Heart left ventricle (tissue), 16 donors: Measurements from ENCODE around the gene TMEM269. TPM values are rescaled to one million over a fixed set of nuclear protein-coding genes. Genes with fewer than 3 reads are reported as not detected.

Experiments
- ATAC-seq, 4 donors: fragments of 200-7000 bp; cut with Tn5 transposase; one replicate each; pipeline ENCODE4 v1.9.1; 2020 to 2022; ENCODE audit warnings: moderate library complexity in 4 of 4, mild to moderate bottlenecking in 3 of 4, moderate number of reproducible peaks in 1 of 4
- DNase-seq, 5 donors: peaks; one replicate each; pipeline ENCODE4 v3.0.0-alpha.2; 2020
- H3K27ac ChIP-seq, 12 donors: fragments of 200-600 bp; sonication (generic) in 4 of 12; one replicate each; pipeline versions ENCODE4 v1.5.0 to v1.8.0; 2016 to 2022; ENCODE audit warnings: mild to moderate bottlenecking in 2 of 12
- H3K27me3 ChIP-seq, 9 donors: fragments of 200-600 bp; sonication (generic) in 2 of 9; one replicate each; pipeline versions ENCODE4 v1.5.1 to v1.8.0; 2016 to 2022; ENCODE audit warnings: mild to moderate bottlenecking in 3 of 9
- H3K36me3 ChIP-seq, 9 donors: fragments of 200-600 bp; sonication (generic) in 2 of 9; one replicate each; pipeline versions ENCODE4 v1.5.0 to v1.8.0; 2018 to 2022; ENCODE audit warnings: mild to moderate bottlenecking in 2 of 9
- H3K4me1 ChIP-seq, 12 donors: fragments of 200-600 bp; sonication (generic) in 4 of 12; one replicate each; pipeline versions ENCODE4 v1.5.0 to v1.8.0; 2016 to 2022; ENCODE audit warnings: mild to moderate bottlenecking in 3 of 12
- H3K4me3 ChIP-seq, 12 donors: fragments of 200-600 bp; sonication (generic) in 4 of 12; one replicate each; pipeline versions ENCODE4 v1.5.0 to v1.8.0; 2017 to 2022; ENCODE audit warnings: mild to moderate bottlenecking in 9 of 12, moderate library complexity in 4 of 12
- H3K9me3 ChIP-seq, 12 donors: fragments of 200-600 bp; sonication (generic) in 4 of 12; one replicate each; pipeline versions ENCODE4 v1.5.0 to v1.8.0; 2016 to 2022; ENCODE audit warnings: mild to moderate bottlenecking in 1 of 12
- CTCF ChIP-seq, 12 donors: fragments of 200-600 bp; sonication (generic) in 4 of 12; IDR thresholded peaks; one replicate each; pipeline versions ENCODE4 v1.5.0 to v1.8.0; 2018 to 2022; ENCODE audit warnings: antibody characterized with exemption in 12 of 12, mild to moderate bottlenecking in 5 of 12
- POLR2A ChIP-seq, 2 donors: fragments of 450-650 bp; IDR thresholded peaks; one replicate each; pipeline ENCODE4 v1.6.1; 2017; ENCODE audit warnings: antibody characterized with exemption in 2 of 2, mild to moderate bottlenecking in 2 of 2, moderate library complexity in 2 of 2
- WGBS, 4 donors: extraction: QIAGEN DNeasy Blood & Tissue Kit in 2 of 4; methylation state at CpG; one replicate each; pipeline versions ENCODE4 v1.1.5 to v1.1.7; 2013 to 2018; 5-methylcytosine and 5-hydroxymethylcytosine counted together
- intact Hi-C, 10 donors: fragments of 100-400 bp; cut with DNase I; formaldehyde crosslinking; loops; one replicate each; pipeline versions ENCODE4 v1.11.1 to v1.14.2; 2022
- polyA plus RNA-seq, 2 donors: library from polyadenylated mRNA; stranded (reverse); fragments of 200-250 nt; gene quantifications; one replicate each; pipeline ENCODE4 v1.2.3, GENCODE V29; 2013
- total RNA-seq, 9 donors: library from RNA; depleted of rRNA in 2 of 9; stranded (reverse); fragments of >200 nt in 2 of 9; fragmentation: NEBNext Ultra II Directional in 3 of 9; extraction: Animal tissue kit (Norgen Biotek cat#: 25700) in 3 of 9; gene quantifications; one replicate each; pipeline versions ENCODE4 v1.1.0 to v1.2.4, GENCODE V29; 2016 to 2023
- donor health status: ischemic (EF 13 %, LVEDD 7.1; RV severe dilation, severe dysfunction).
- donor health status: healthy with polysubstance abuse.
- donor health status: DM: no; HTN: yes; CAD: no.
- donor health status: DM: no; HTN: no; CAD: no.
- donor health status: ischemic (EF 25% LVEDD 6.9; RV normal size, moderate dysfunction).
- donor health status: ischemic (EF 25% LVEDD 5.7; RV mildly dilated, moderate dysfunction).
- donor health status: healthy.
- donor health status: DM: yes; HTN: yes; CAD: no.
- donor health status: ischemic (EF 35%, LVEDD 5.7; RV mildly dilated, moderate dysfunction).
- donor health status: nonischemic (EF 11% LVEDD 7.7; RV severe dilation, severe dysfunction).
- donor health status: DM: yes; HTN: yes; CAD: no.
- donor health status: PGD.
- donor health status: ischemic (EF 29% LVEDD 5.4; RV normal size, mild dysfunction).
- donor health status: nonischemic (EF 23%, LVEDD 6.1; RV moderate dilation, normal function).

TMEM269 gene
- total and polyA plus RNA-seq, 11 donors: 0.06 to 0.19 (median 0.07) TPM; not detected in 8

GRCh38 chr1:42745851-42746250 lies 38.9 kb upstream of the TMEM269 start:
- Histone ChIP-seq H3K27me3 (no peaks in the 10 kb centered on the region), H3K4me1 (peaks cover 0 to 19% (median 0%) of the 10 kb centered on the region in 12 donors), H3K27ac (no peak overlapping the region), H3K9me3 (no peaks in the 10 kb centered on the region), H3K4me3 (no peak overlapping the region), H3K36me3 (peaks cover 0 to 52% (median 41%) of the 10 kb centered on the region in 9 donors)
- DNase-seq: no peak
- intact Hi-C loops: loop anchor here (2.0 to 10.0 kb wide), 7 partner anchors 154 to 601 kb away; no protein-coding TSS in a partner anchor
- ATAC-seq: no peak
- TF ChIP-seq CTCF (IDR thresholded peaks at IDR 0.05) (no peak), POLR2A (IDR thresholded peaks at IDR 0.05) (no peak)
- WGBS, 4 donors: 60 to 85% (median 77%) methylated on average over 2 to 8 of the region's 8 CpGs

- H3K4me3 ChIP-seq: no peak overlapping the region
- H3K9me3 ChIP-seq: no peaks in the 10 kb centered on the region
- H3K4me1 ChIP-seq: peaks cover 0 to 19% (median 0%) of the 10 kb centered on the region in 12 donors
- WGBS, 4 donors: 91 to 98% (median 93%) methylated on average over 7 to 12 of the region's 12 CpGs
- DNase-seq (no peak), ATAC-seq (no peak)
- peaks cover 0 to 53% (median 43%) of the 10 kb centered on the region in 9 donors for H3K36me3 ChIP-seq
- H3K27ac ChIP-seq: no peak overlapping the region
- TF ChIP-seq CTCF (IDR thresholded peaks at IDR 0.05): no peak
- TF ChIP-seq POLR2A (IDR thresholded peaks at IDR 0.05): no peak
- no peaks in the 10 kb centered on the region for H3K27me3 ChIP-seq
- intact Hi-C loops: loop anchor here (1.0 to 10.0 kb wide), 8 partner anchors 154 to 602 kb away; no protein-coding TSS in a partner anchor
These were observed 38.2 kb upstream of the TMEM269 start for GRCh38 chr1:42746436-42747105.

GRCh38 chr1:42747125-42747524 lies 37.7 kb upstream of the TMEM269 start:
- intact Hi-C loops: loop anchor here (1.0 to 10.0 kb wide), 8 partner anchors 155 to 602 kb away; no protein-coding TSS in a partner anchor
- Histone ChIP-seq H3K27me3 (no peaks in the 10 kb centered on the region), H3K9me3 (no peaks in the 10 kb centered on the region), H3K27ac (no peak overlapping the region), H3K4me3 (no peak overlapping the region), H3K36me3 (peaks cover 0 to 58% (median 48%) of the 10 kb centered on the region in 9 donors), H3K4me1 (peaks cover 0 to 19% (median 0%) of the 10 kb centered on the region in 12 donors)
- ATAC-seq (peak in 3 of 4 donors; percentile 65 to 70 (median 68)), DNase-seq (peak in 2 of 5 donors; percentile 49 to 55)
- 53 to 69% (median 58%) methylated on average over 6 to 14 of the region's 14 CpGs for whole genome bisulfite sequencing, 4 donors
- TF ChIP-seq CTCF (IDR thresholded peaks at IDR 0.05): peak; percentile 47 to 72 (median 60)
- TF ChIP-seq POLR2A (IDR thresholded peaks at IDR 0.05): no peak

- Histone ChIP-seq H3K4me1 (peaks cover 0 to 19% (median 0%) of the 10 kb centered on the region in 12 donors), H3K27me3 (no peaks in the 10 kb centered on the region), H3K9me3 (no peaks in the 10 kb centered on the region), H3K27ac (no peak overlapping the region), H3K4me3 (no peak overlapping the region), H3K36me3 (peaks cover 0 to 66% (median 57%) of the 10 kb centered on the region in 9 donors)
- no peak for ATAC-seq
- intact Hi-C loops: loop anchor here in 8 of 10 donors (2.0 to 10.0 kb wide), 6 partner anchors 156 to 603 kb away; no protein-coding TSS in a partner anchor
- no peak for TF ChIP-seq POLR2A (IDR thresholded peaks at IDR 0.05)
- no peak for TF ChIP-seq CTCF (IDR thresholded peaks at IDR 0.05)
- 81 to 87% (median 85%) methylated on average over 10 of the region's 10 CpGs for WGBS, 4 donors
- DNase-seq: no peak
These were observed 36.8 kb upstream of the TMEM269 start for GRCh38 chr1:42748021-42748420.
